Lung (tissue), 12 donors: Measurements from ENCODE around the gene DPRX. TPM values are rescaled to one million over a fixed set of nuclear protein-coding genes. Genes with fewer than 3 reads are reported as not detected.

Experiments used
- ATAC-seq: fragments of 200-7000 bp; cut with Tn5 transposase; one replicate; pipeline ENCODE4 v1.9.1; 2020; ENCODE audit warnings: moderate number of reproducible peaks; ENCODE audit not compliant: insufficient read depth, low FRiP score
- DNase-seq, 3 donors: peaks; one replicate each; pipeline ENCODE4 v3.0.0-alpha.2; 2013 to 2017
- H3K27ac ChIP-seq, 2 donors: one replicate each; pipeline ENCODE4 v1.5.1; 2013; ENCODE audit warnings: mild to moderate bottlenecking in 2 of 2, moderate library complexity in 2 of 2, control low read depth in 1 of 2, inconsistent platforms in 1 of 2, low read depth in 1 of 2, low read length in 1 of 2
- H3K27me3 ChIP-seq, 3 donors: one replicate each; pipeline ENCODE4 v1.5.1; 2013; ENCODE audit warnings: low read length in 2 of 3; ENCODE audit not compliant: control insufficient read depth in 3 of 3, insufficient read depth in 3 of 3
- H3K36me3 ChIP-seq, 4 donors: one replicate each; pipeline ENCODE4 v1.5.1; 2013; ENCODE audit warnings: low read length in 4 of 4, mild to moderate bottlenecking in 1 of 4, moderate library complexity in 1 of 4; ENCODE audit not compliant: control insufficient read depth in 4 of 4, insufficient read depth in 4 of 4
- H3K4me1 ChIP-seq, 5 donors: one replicate each; pipeline ENCODE4 v1.5.1; 2013; ENCODE audit warnings: low read length in 5 of 5, mild to moderate bottlenecking in 2 of 5, moderate library complexity in 1 of 5; ENCODE audit not compliant: control insufficient read depth in 5 of 5, insufficient read depth in 5 of 5
- H3K4me3 ChIP-seq: one replicate; pipeline ENCODE4 v1.5.1; 2013; ENCODE audit warnings: mild to moderate bottlenecking, control low read depth, moderate library complexity
- H3K9ac ChIP-seq, 2 donors: one replicate each; pipeline ENCODE4 v1.5.1; 2013; ENCODE audit warnings: low read length in 2 of 2, control low read depth in 1 of 2; ENCODE audit not compliant: insufficient read depth in 1 of 2
- H3K9me3 ChIP-seq, 4 donors: one replicate each; pipeline ENCODE4 v1.5.1; 2013; ENCODE audit warnings: low read length in 3 of 4, mild to moderate bottlenecking in 1 of 4, moderate library complexity in 1 of 4; ENCODE audit not compliant: control insufficient read depth in 4 of 4, insufficient read depth in 3 of 4
- CTCF ChIP-seq: IDR thresholded peaks from 2 replicates; pipeline ENCODE4 v1.5.1; 2012; ENCODE audit warnings: mild to moderate bottlenecking; ENCODE audit errors: control extremely low read depth, extremely low read depth
- WGBS, 2 donors: extraction: QIAGEN DNeasy Blood & Tissue Kit; methylation state at CpG; one replicate each; pipeline ENCODE4 v1.1.7; 2013; 5-methylcytosine and 5-hydroxymethylcytosine counted together
- polyA plus RNA-seq, 2 donors: library from polyadenylated mRNA; stranded (reverse); fragments of 200-250 nt; gene quantifications; one replicate each; pipeline ENCODE4 v1.2.1, GENCODE V29; 2013
- total RNA-seq, 2 donors: library from RNA; depleted of rRNA in 1 of 2; stranded (reverse); fragments of >200 nt in 1 of 2; gene quantifications; one replicate each; pipeline ENCODE4 v1.2.1, GENCODE V29; 2014 to 2021
- donor health status: control.
- donor health status: control.
- donor health status: Bipolar disorder and iron deficiency.
- donor health status: healthy.
- donor health status: DM: yes; HTN: yes; CAD: no.

The DPRX gene
- total and polyA plus RNA-seq, 4 donors, result 0.17 TPM; not detected in 3

GRCh38 chr19:53597023-53597422 lies 34.8 kb upstream of the DPRX start:
- Histone ChIP-seq H3K9ac (no peak overlapping the region), H3K9me3 (peaks cover 0 to 16% (median 0%) of the 10 kb centered on the region in 4 donors), H3K4me3 (no peak overlapping the region), H3K27me3 (no peaks in the 10 kb centered on the region), H3K36me3 (no peaks in the 10 kb centered on the region), H3K4me1 (peaks cover 0 to 3% (median 0%) of the 10 kb centered on the region in 5 donors), H3K27ac (no peak overlapping the region)
- no peak for TF ChIP-seq CTCF
- ATAC-seq (no peak), DNase-seq (no peak)
- WGBS, 2 donors, result 82 to 88% methylated on average over 12 of the region's 12 CpGs

- no peak overlapping the region for H3K9ac ChIP-seq
- H3K4me3 ChIP-seq, result no peak overlapping the region
- no peak overlapping the region for H3K27ac ChIP-seq
- no peak for TF ChIP-seq CTCF
- H3K9me3 ChIP-seq, result peaks cover 0 to 13% (median 0%) of the 10 kb centered on the region in 4 donors
- no peak for DNase-seq
- H3K27me3 ChIP-seq, result no peaks in the 10 kb centered on the region
- H3K4me1 ChIP-seq, result peaks cover 0 to 3% (median 0%) of the 10 kb centered on the region in 5 donors
- 72 to 87% methylated on average over 10 of the region's 10 CpGs for WGBS, 2 donors
- H3K36me3 ChIP-seq, result no peaks in the 10 kb centered on the region
- ATAC-seq, result no peak
Observed at GRCh38 chr19:53598361-53598760, 33.4 kb upstream of the DPRX start.

GRCh38 chr19:53600217-53600616 lies 31.6 kb upstream of the DPRX start:
- Histone ChIP-seq H3K27ac (peak overlapping the region; percentile 17 to 35), H3K27me3 (no peaks in the 10 kb centered on the region), H3K4me3 (no peak overlapping the region), H3K9ac (no peak overlapping the region), H3K4me1 (peaks cover 0 to 3% (median 0%) of the 10 kb centered on the region in 5 donors), H3K36me3 (no peaks in the 10 kb centered on the region), H3K9me3 (peaks cover 0 to 5% (median 0%) of the 10 kb centered on the region in 4 donors)
- WGBS, 2 donors, result 70 to 82% methylated on average over 4 of the region's 4 CpGs
- no peak for TF ChIP-seq CTCF
- ATAC-seq (no peak), DNase-seq (peak in 1 of 3 donors; percentile 39)

- no peak overlapping the region for H3K27ac ChIP-seq
- no peaks in the 10 kb centered on the region for H3K36me3 ChIP-seq
- no peak overlapping the region for H3K9ac ChIP-seq
- WGBS, 2 donors, result 91% methylated on average over 15 of the region's 15 CpGs
- no peak overlapping the region for H3K4me3 ChIP-seq
- ATAC-seq (no peak), DNase-seq (no peak)
- TF ChIP-seq CTCF, result no peak
- H3K27me3 ChIP-seq, result no peaks in the 10 kb centered on the region
- H3K4me1 ChIP-seq, result no peaks in the 10 kb centered on the region
- peaks cover 0 to 3% (median under 1%) of the 10 kb centered on the region in 4 donors for H3K9me3 ChIP-seq
Observed at GRCh38 chr19:53606031-53606430, 25.8 kb upstream of the DPRX start.
